ENCODE measurements around the gene LENEP.

LENEP gene

GRCh38 chr1:154955718-154956543, 37.5 kb upstream of the LENEP start, which contains the start of gene PBXIP1:
Gene PBXIP1, minus strand, starts transcription at chr1:154956099. Its CDS starts 2,378 bp downstream, at chr1:154953721.
- peaks cover 0 to 40% (median 22%) of the 10 kb centered on the region in 4 experiments for H3K36me3 ChIP-seq (ENCODE audit: control insufficient read depth in 4 of 4, insufficient read depth in 4 of 4, low read length in 3 of 4)

DNA sequence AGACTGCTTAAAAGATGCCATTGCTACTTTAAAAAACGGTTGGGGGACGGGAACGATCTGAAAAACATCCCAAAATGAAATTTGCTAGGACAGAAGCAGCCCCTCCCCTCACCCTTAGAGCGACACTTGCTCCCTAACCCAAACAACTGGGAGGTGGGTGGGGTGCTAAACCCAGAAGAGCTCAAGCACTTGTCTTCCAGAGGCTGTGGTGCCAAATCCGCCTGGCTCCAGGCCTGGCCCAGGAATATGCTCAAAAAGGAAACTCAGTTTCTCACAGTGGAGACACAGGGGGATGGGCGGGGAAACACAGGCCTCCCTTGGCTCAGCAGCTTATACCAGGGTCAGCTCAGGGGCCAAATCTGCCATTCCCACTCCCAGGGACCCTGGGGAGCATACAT, 36.8 kb upstream of the LENEP start:
- WGBS (ENCODE audit: insufficient coverage), result 35% methylated on average over 4 of the region's 6 CpGs
- POLR2A ChIA-PET, result interaction anchor here (1.2 to 2.5 kb wide), 4 partner anchors 11 to 61 kb away, joined by 4 to 17 read pairs (median 6); partner anchors contain the start of genes PMVK and SHC1

More at GRCh38 chr1:154955718-154956543, 37.5 kb upstream of the LENEP start, which contains the start of gene PBXIP1:
- under 1% methylated on average over 14 of the region's 18 CpGs for WGBS (ENCODE audit: insufficient coverage)
- CTCF ChIA-PET, result interaction anchor here (0.7 to 5.2 kb wide), 21 partner anchors 9 to 402 kb away, joined by 3 to 49 read pairs (median 3); partner anchors contain the start of genes FLAD1, LENEP, SHC1 and ZBTB7B
- Histone ChIP-seq H3K4me1 (ENCODE audit: control extremely low read depth in 1 of 4, control insufficient read depth in 4 of 4, insufficient read depth in 4 of 4, low read length in 3 of 4) (peaks cover 29 to 74% (median 69%) of the 10 kb centered on the region in 4 experiments), H3K4me3 (ENCODE audit: control insufficient read depth in 1 of 7, extremely low read depth in 1 of 7, insufficient read depth in 4 of 7, low read depth in 2 of 7, low read length in 6 of 7) (peak within 1 kb of the TSS; percentile 33 to 92 (median 81)), H3K9me3 (ENCODE audit: control extremely low read depth in 1 of 5, control insufficient read depth in 4 of 5, insufficient read depth in 2 of 5, low read depth in 1 of 5, low read length in 4 of 5) (no peaks in the 10 kb centered on the region), H3K27ac (ENCODE audit: insufficient read depth in 1 of 2, low read depth in 1 of 2, low read length in 2 of 2, poor library complexity in 1 of 2, severe bottlenecking in 2 of 2) (peak within 1 kb of the TSS; percentile 100), H3K27me3 (replicated peaks in 2 of 5; ENCODE audit: control insufficient read depth in 4 of 5, insufficient read depth in 5 of 5, low read length in 4 of 5) (no peaks in the 10 kb centered on the region)
- peak; percentile 94 to 96 (median 94) for DNase-seq
- POLR2A ChIA-PET, result interaction anchor here (0.5 to 2.5 kb wide), 7 partner anchors 10 to 618 kb away, joined by 3 to 17 read pairs (median 4); partner anchors contain the start of genes PMVK and SHC1

DNA sequence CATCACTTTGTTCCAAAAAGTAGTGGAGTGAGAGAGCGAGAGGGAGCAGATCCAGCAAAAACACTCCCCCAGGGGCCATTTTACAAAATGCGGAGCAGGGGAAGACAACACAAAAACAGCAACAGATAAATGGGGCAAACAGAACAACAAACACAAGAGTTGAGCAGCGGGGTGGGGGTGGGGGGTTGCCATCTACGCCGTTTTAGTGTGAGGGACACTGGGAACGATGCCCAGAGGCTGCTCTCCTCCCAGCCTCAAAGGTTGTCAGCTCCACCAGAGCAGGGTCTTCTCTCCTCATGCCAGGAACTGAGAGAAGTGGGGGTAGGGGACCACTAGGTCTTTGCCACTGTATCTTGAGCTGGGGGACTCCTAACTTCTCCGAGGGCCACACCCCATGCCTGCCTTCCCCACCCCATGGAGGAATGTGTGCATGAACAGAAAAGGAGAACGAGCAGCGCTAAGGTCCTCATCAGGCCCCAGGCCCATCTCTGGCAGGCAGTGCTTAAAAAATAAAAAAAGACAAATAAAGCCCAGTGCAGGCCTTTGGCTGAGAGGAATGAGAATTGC, 36.2 kb upstream of the LENEP start:
- no peak for DNase-seq

More for the DNA sequence above, 36.8 kb upstream of the LENEP start:
- Histone ChIP-seq H3K27me3 (replicated peaks in 2 of 5; ENCODE audit: control insufficient read depth in 4 of 5, insufficient read depth in 5 of 5, low read length in 4 of 5) (no peaks in the 10 kb centered on the region), H3K4me1 (ENCODE audit: control extremely low read depth in 1 of 4, control insufficient read depth in 4 of 4, insufficient read depth in 4 of 4, low read length in 3 of 4) (peaks cover 29 to 71% (median 66%) of the 10 kb centered on the region in 4 experiments), H3K36me3 (ENCODE audit: control insufficient read depth in 4 of 4, insufficient read depth in 4 of 4, low read length in 3 of 4) (peaks cover 0 to 34% (median 18%) of the 10 kb centered on the region in 4 experiments), H3K9me3 (ENCODE audit: control extremely low read depth in 1 of 5, control insufficient read depth in 4 of 5, insufficient read depth in 2 of 5, low read depth in 1 of 5, low read length in 4 of 5) (no peaks in the 10 kb centered on the region), H3K27ac (ENCODE audit: insufficient read depth in 1 of 2, low read depth in 1 of 2, low read length in 2 of 2, poor library complexity in 1 of 2, severe bottlenecking in 2 of 2) (peak overlapping the region; percentile 100), H3K4me3 (ENCODE audit: control insufficient read depth in 1 of 7, extremely low read depth in 1 of 7, insufficient read depth in 4 of 7, low read depth in 2 of 7, low read length in 6 of 7) (peak overlapping the region; percentile 33 to 92 (median 81))
- CTCF ChIA-PET, result interaction anchor here (0.9 to 5.2 kb wide), 9 partner anchors 9 to 104 kb away, joined by 3 to 49 read pairs (median 5); partner anchors contain the start of genes LENEP and SHC1
- DNase-seq, result no peak

GRCh38 chr1:154958036-154958435, 35.4 kb upstream of the LENEP start:
- Histone ChIP-seq H3K9me3 (ENCODE audit: control extremely low read depth in 1 of 5, control insufficient read depth in 4 of 5, insufficient read depth in 2 of 5, low read depth in 1 of 5, low read length in 4 of 5) (no peaks in the 10 kb centered on the region), H3K27ac (ENCODE audit: insufficient read depth in 1 of 2, low read depth in 1 of 2, low read length in 2 of 2, poor library complexity in 1 of 2, severe bottlenecking in 2 of 2) (peak overlapping the region in 1 of 2 experiments; percentile 33), H3K4me3 (ENCODE audit: control insufficient read depth in 1 of 7, extremely low read depth in 1 of 7, insufficient read depth in 4 of 7, low read depth in 2 of 7, low read length in 6 of 7) (no peak overlapping the region), H3K27me3 (replicated peaks in 2 of 5; ENCODE audit: control insufficient read depth in 4 of 5, insufficient read depth in 5 of 5, low read length in 4 of 5) (no peaks in the 10 kb centered on the region), H3K36me3 (ENCODE audit: control insufficient read depth in 4 of 4, insufficient read depth in 4 of 4, low read length in 3 of 4) (peaks cover 0 to 26% (median 18%) of the 10 kb centered on the region in 4 experiments), H3K4me1 (ENCODE audit: control extremely low read depth in 1 of 4, control insufficient read depth in 4 of 4, insufficient read depth in 4 of 4, low read length in 3 of 4) (peaks cover 28 to 68% (median 61%) of the 10 kb centered on the region in 4 experiments)
- ChIA-PET POLR2A (no interaction called here), CTCF (interaction anchor here (0.8 to 5.2 kb wide), 5 partner anchors 12 to 60 kb away, joined by 3 to 36 read pairs (median 3); no protein-coding TSS in a partner anchor)
- DNase-seq, result no peak
- 100% methylated on average over 1 of the region's 2 CpGs for WGBS (ENCODE audit: insufficient coverage)

More for the DNA sequence above, 36.2 kb upstream of the LENEP start:
- H3K27me3 ChIP-seq (replicated peaks in 2 of 5; ENCODE audit: control insufficient read depth in 4 of 5, insufficient read depth in 5 of 5, low read length in 4 of 5), result no peaks in the 10 kb centered on the region
- WGBS (ENCODE audit: insufficient coverage), result 86% methylated on average over 8 of the region's 9 CpGs
- CTCF ChIA-PET, result interaction anchor here (0.6 to 5.2 kb wide), 6 partner anchors 8 to 64 kb away, joined by 4 to 49 read pairs (median 9); partner anchors contain the start of gene LENEP
- H3K4me3 ChIP-seq (ENCODE audit: control insufficient read depth in 1 of 7, extremely low read depth in 1 of 7, insufficient read depth in 4 of 7, low read depth in 2 of 7, low read length in 6 of 7), result no peak overlapping the region
- no peaks in the 10 kb centered on the region for H3K9me3 ChIP-seq (ENCODE audit: control extremely low read depth in 1 of 5, control insufficient read depth in 4 of 5, insufficient read depth in 2 of 5, low read depth in 1 of 5, low read length in 4 of 5)
- H3K27ac ChIP-seq (ENCODE audit: insufficient read depth in 1 of 2, low read depth in 1 of 2, low read length in 2 of 2, poor library complexity in 1 of 2, severe bottlenecking in 2 of 2), result peak overlapping the region in 1 of 2 experiments; percentile 6
- H3K36me3 ChIP-seq (ENCODE audit: control insufficient read depth in 4 of 4, insufficient read depth in 4 of 4, low read length in 3 of 4), result peaks cover 0 to 30% (median 18%) of the 10 kb centered on the region in 4 experiments
- POLR2A ChIA-PET, result no interaction called here
- H3K4me1 ChIP-seq (ENCODE audit: control extremely low read depth in 1 of 4, control insufficient read depth in 4 of 4, insufficient read depth in 4 of 4, low read length in 3 of 4), result peaks cover 28 to 68% (median 61%) of the 10 kb centered on the region in 4 experiments

GRCh38 chr1:154958681-154959425, 34.5 kb upstream of the LENEP start:
- POLR2A ChIA-PET, result interaction anchor here (0.5 kb wide), 1 partner anchor 21 kb away, joined by 3 read pairs; no protein-coding TSS in a partner anchor
- CTCF ChIA-PET, result interaction anchor here (0.8 to 5.2 kb wide), 8 partner anchors 7 to 132 kb away, joined by 3 to 36 read pairs (median 4); no protein-coding TSS in a partner anchor
- Histone ChIP-seq H3K27me3 (replicated peaks in 2 of 5; ENCODE audit: control insufficient read depth in 4 of 5, insufficient read depth in 5 of 5, low read length in 4 of 5) (no peaks in the 10 kb centered on the region), H3K36me3 (ENCODE audit: control insufficient read depth in 4 of 4, insufficient read depth in 4 of 4, low read length in 3 of 4) (peaks cover 0 to 31% (median 23%) of the 10 kb centered on the region in 4 experiments), H3K27ac (ENCODE audit: insufficient read depth in 1 of 2, low read depth in 1 of 2, low read length in 2 of 2, poor library complexity in 1 of 2, severe bottlenecking in 2 of 2) (peak overlapping the region; percentile 33), H3K4me3 (ENCODE audit: control insufficient read depth in 1 of 7, extremely low read depth in 1 of 7, insufficient read depth in 4 of 7, low read depth in 2 of 7, low read length in 6 of 7) (no peak overlapping the region), H3K9me3 (ENCODE audit: control extremely low read depth in 1 of 5, control insufficient read depth in 4 of 5, insufficient read depth in 2 of 5, low read depth in 1 of 5, low read length in 4 of 5) (no peaks in the 10 kb centered on the region), H3K4me1 (ENCODE audit: control extremely low read depth in 1 of 4, control insufficient read depth in 4 of 4, insufficient read depth in 4 of 4, low read length in 3 of 4) (peaks cover 28 to 67% (median 59%) of the 10 kb centered on the region in 4 experiments)
- WGBS (ENCODE audit: insufficient coverage), result 96% methylated on average over 12 of the region's 16 CpGs
- DNase-seq, result no peak

DNA sequence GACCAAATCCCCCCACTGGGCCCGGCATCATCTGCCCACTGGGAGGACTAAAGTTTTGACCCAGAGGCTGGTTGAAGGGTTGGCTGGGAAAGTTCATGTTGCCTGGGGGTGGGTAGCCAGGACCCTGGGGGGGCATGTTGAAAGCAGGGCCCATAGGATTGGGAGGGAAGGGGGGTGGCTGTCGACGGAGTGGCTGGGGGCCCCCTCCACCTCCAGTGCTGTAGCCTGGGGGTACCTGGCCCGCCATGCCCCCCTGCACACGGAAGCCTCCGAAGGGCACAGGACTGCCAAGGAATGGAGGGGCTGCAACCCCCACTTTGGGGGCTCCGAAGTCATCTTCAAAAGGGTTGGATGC, 34.0 kb upstream of the LENEP start:
- 94% methylated on average over 7 of the region's 7 CpGs for WGBS (ENCODE audit: insufficient coverage)
- no peak overlapping the region for H3K4me3 ChIP-seq (ENCODE audit: control insufficient read depth in 1 of 7, extremely low read depth in 1 of 7, insufficient read depth in 4 of 7, low read depth in 2 of 7, low read length in 6 of 7)
- no peaks in the 10 kb centered on the region for H3K27me3 ChIP-seq (replicated peaks in 2 of 5; ENCODE audit: control insufficient read depth in 4 of 5, insufficient read depth in 5 of 5, low read length in 4 of 5)
- CTCF ChIA-PET, result interaction anchor here (1.0 to 5.2 kb wide), 5 partner anchors 8 to 132 kb away, joined by 3 to 36 read pairs (median 4); no protein-coding TSS in a partner anchor
- peak overlapping the region in 1 of 2 experiments; percentile 33 for H3K27ac ChIP-seq (ENCODE audit: insufficient read depth in 1 of 2, low read depth in 1 of 2, low read length in 2 of 2, poor library complexity in 1 of 2, severe bottlenecking in 2 of 2)
- H3K9me3 ChIP-seq (ENCODE audit: control extremely low read depth in 1 of 5, control insufficient read depth in 4 of 5, insufficient read depth in 2 of 5, low read depth in 1 of 5, low read length in 4 of 5), result no peaks in the 10 kb centered on the region
- peaks cover 0 to 34% (median 25%) of the 10 kb centered on the region in 4 experiments for H3K36me3 ChIP-seq (ENCODE audit: control insufficient read depth in 4 of 4, insufficient read depth in 4 of 4, low read length in 3 of 4)
- H3K4me1 ChIP-seq (ENCODE audit: control extremely low read depth in 1 of 4, control insufficient read depth in 4 of 4, insufficient read depth in 4 of 4, low read length in 3 of 4), result peaks cover 25 to 62% (median 54%) of the 10 kb centered on the region in 4 experiments
- no peak for DNase-seq
- POLR2A ChIA-PET, result interaction anchor here (0.6 to 0.7 kb wide), 2 partner anchors 15 to 724 kb away, joined by 3 to 8 read pairs; no protein-coding TSS in a partner anchor
